Activated CD4-positive, alpha-beta T cell treated with anti-CD3 and anti-CD28 coated beads for 36 hours (primary cell): ENCODE measurements around the gene COG4. TPM values are rescaled to one million over a fixed set of nuclear protein-coding genes. Genes with fewer than 3 reads are reported as not detected.
"Not testable (repeated sequence)": the region's sequence is repeated elsewhere in the genome, so short reads cannot be mapped to it uniquely, and the experiment has no call there.

ENCODE experiments used
- ATAC-seq: fragments of 200-7000 bp; cut with Tn5 transposase; one replicate; pipeline ENCODE4 v1.10.0; 2021; ENCODE audit warnings: mild to moderate bottlenecking, moderate library complexity
- CTCF ChIA-PET: fragments of 350-600 bp; sonication (Branson Sonifier 250); formaldehyde crosslinking; loops from one replicate; lab custom pipeline; 2021; ENCODE audit warnings: antibody characterized with exemption; lab: Charles Lee
- POLR2A ChIA-PET: fragments of 350-600 bp; sonication (Branson Sonifier 250); formaldehyde crosslinking; loops from one replicate; lab custom pipeline; 2021; ENCODE audit warnings: antibody characterized with exemption, inconsistent platforms; lab: Charles Lee
- DNase-seq: peaks from one replicate; pipeline ENCODE4 v3.0.0-alpha.2; 2020
- H3K27ac Mint-ChIP-seq: one replicate; pipeline ENCODE4 v1.8.0; 2021; ENCODE audit warnings: mixed read lengths
- H3K27me3 Mint-ChIP-seq: one replicate; pipeline ENCODE4 v1.8.0; 2021; ENCODE audit warnings: mixed read lengths
- H3K36me3 Mint-ChIP-seq: one replicate; pipeline ENCODE4 v1.8.0; 2021; ENCODE audit warnings: low read depth, mixed read lengths
- H3K4me1 Mint-ChIP-seq: one replicate; pipeline ENCODE4 v1.8.0; 2021; ENCODE audit warnings: mixed read lengths
- H3K4me3 Mint-ChIP-seq: one replicate; pipeline ENCODE4 v1.8.0; 2021; ENCODE audit warnings: mild to moderate bottlenecking, moderate library complexity, mixed read lengths
- H3K9me3 Mint-ChIP-seq: one replicate; pipeline ENCODE4 v1.8.0; 2021; ENCODE audit warnings: low read depth, mixed read lengths
- intact Hi-C, 2 experiments: fragments of 100-400 bp; cut with DNase I in 1 of 2; cut with micrococcal nuclease in 1 of 2; formaldehyde crosslinking; loops; one replicate each; pipeline versions ENCODE4 v1.14.2 to v1.15.1; 2022 to 2024; cut with DNase I, micrococcal nuclease
- total RNA-seq, 2 experiments: library from RNA; stranded (reverse); gene quantifications; one replicate each; pipeline ENCODE4 v1.2.3, GENCODE V29; 2021

The COG4 gene
- total RNA-seq, 2 experiments from 2014 or later = 33.5 to 37.6 TPM

DNA sequence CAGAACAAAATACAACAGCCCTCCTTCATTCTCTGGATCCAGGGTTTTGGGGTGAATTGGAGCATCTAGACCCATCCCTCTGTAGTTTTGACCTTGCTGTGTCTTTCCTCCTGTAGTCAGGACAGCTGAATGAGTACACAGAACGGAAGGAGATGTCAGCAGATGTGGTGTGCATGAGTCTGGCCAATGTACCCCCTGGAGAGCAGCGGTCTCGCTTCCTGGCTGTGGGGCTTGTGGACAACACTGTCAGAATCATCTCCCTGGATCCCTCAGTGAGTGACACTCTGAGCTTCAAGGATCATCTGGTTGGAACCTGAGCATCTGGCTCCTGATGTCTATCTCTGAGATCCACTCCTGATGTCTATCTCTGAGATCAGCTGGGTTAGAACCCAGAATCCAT lies 32.7 kb upstream of the COG4 start:
- H3K36me3 Mint-ChIP-seq = peaks cover 73% of the 10 kb centered on the region
- no peaks in the 10 kb centered on the region for H3K27me3 Mint-ChIP-seq
- H3K27ac Mint-ChIP-seq = no peak overlapping the region
- intact Hi-C loops = loop anchor here in 1 of 2 experiments (5.0 kb wide), 1 partner anchor 289 kb away; no protein-coding TSS in a partner anchor
- peaks cover 4% of the 10 kb centered on the region for H3K4me1 Mint-ChIP-seq
- ATAC-seq = no peak
- ChIA-PET CTCF (interaction anchor here (0.7 to 1.9 kb wide), 2 partner anchors 24 to 289 kb away, joined by 5 to 6 read pairs; no protein-coding TSS in a partner anchor), POLR2A (no interaction called here)
- no peak overlapping the region for H3K4me3 Mint-ChIP-seq
- DNase-seq = no peak
- no peaks in the 10 kb centered on the region for H3K9me3 Mint-ChIP-seq

DNA sequence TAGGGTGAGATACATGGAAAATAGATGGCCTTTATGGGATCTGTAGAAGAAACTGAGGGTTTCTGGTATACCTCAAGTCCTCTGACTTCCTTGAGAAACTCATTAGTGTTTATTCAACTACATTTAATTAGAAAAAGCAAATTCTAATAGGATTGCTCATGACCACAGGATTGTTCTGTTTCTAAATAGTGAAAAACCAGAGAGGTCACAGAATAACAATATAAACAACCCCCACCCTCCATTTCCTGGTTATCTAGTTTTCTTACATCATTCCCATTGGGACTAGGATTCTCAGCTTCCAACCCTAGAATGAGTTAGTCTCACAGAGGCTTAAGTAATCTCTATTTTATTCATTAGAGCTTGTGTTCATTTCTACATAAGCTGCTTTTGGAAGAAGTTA lies 30.3 kb upstream of the COG4 start:
- Mint-ChIP-seq H3K27me3 (no peaks in the 10 kb centered on the region), H3K4me1 (peaks cover 8% of the 10 kb centered on the region), H3K4me3 (no peak overlapping the region), H3K9me3 (no peaks in the 10 kb centered on the region), H3K27ac (no peak overlapping the region), H3K36me3 (peaks cover 76% of the 10 kb centered on the region)
- CTCF ChIA-PET = interaction anchor here (1.2 kb wide), 1 partner anchor 184 kb away, joined by 4 read pairs; no protein-coding TSS in a partner anchor
- POLR2A ChIA-PET = interaction anchor here (1.5 kb wide), 1 partner anchor 13 kb away, joined by 4 read pairs; no protein-coding TSS in a partner anchor
- no peak for ATAC-seq
- no peak for DNase-seq
- intact Hi-C loops = no loop called here

DNA sequence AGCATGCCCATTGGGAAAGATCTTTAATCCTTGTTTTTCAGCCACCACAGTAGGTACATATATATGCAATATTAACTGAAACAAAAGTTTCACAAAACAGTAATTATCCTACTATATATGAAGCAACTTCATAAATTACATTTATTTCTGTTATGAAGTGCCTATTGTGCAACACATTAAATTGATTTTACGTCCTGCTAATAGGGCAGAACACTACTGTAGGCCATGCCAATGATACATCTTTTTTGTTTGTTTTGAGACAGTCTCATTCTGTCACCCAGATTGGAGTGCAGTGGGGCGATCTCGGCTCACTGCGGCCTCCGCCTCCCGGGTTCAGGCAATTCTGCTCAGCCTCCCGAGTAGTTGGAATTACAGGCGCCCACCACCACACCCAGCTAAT lies 29.3 kb upstream of the COG4 start:
- POLR2A ChIA-PET = no interaction called here
- Mint-ChIP-seq H3K4me3 (no peak overlapping the region), H3K36me3 (peaks cover 80% of the 10 kb centered on the region), H3K4me1 (peaks cover 14% of the 10 kb centered on the region), H3K27me3 (no peaks in the 10 kb centered on the region), H3K9me3 (no peaks in the 10 kb centered on the region), H3K27ac (no peak overlapping the region)
- ATAC-seq = no peak
- CTCF ChIA-PET = interaction anchor here (1.0 to 1.9 kb wide), 2 partner anchors 13 to 22 kb away, joined by 4 to 6 read pairs; no protein-coding TSS in a partner anchor
- no peak for DNase-seq
- intact Hi-C loops = no loop called here

DNA sequence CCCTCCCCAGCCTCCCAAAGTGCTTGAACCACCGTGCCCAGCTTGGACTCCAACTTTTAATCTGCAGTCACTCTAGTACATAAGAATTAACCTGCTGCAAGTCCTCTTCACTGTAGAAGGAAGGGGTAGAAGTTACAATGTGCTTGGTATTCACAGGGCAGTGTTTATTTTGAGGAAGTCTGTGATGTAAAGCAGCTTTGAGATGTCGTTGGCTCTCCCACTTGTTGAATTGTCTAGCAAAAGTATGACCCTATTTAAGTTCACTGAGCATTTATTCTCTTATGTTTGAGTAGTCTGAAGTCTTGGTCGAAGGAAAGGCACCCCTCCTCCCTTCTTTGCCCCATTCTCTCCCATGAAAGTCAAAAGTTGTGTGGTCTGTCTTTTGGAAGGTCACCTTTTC lies 28.4 kb upstream of the COG4 start:
- ATAC-seq = no peak
- peaks cover 14% of the 10 kb centered on the region for H3K4me1 Mint-ChIP-seq
- intact Hi-C loops = loop anchor here in 1 of 2 experiments (2.0 kb wide), 1 partner anchor 15 kb away; no protein-coding TSS in a partner anchor
- H3K4me3 Mint-ChIP-seq = no peak overlapping the region
- no peaks in the 10 kb centered on the region for H3K9me3 Mint-ChIP-seq
- CTCF ChIA-PET = interaction anchor here (0.6 to 1.9 kb wide), 5 partner anchors 12 to 400 kb away, joined by 3 to 6 read pairs (median 4); no protein-coding TSS in a partner anchor
- no peak for DNase-seq
- H3K36me3 Mint-ChIP-seq = peaks cover 76% of the 10 kb centered on the region
- POLR2A ChIA-PET = no interaction called here
- no peaks in the 10 kb centered on the region for H3K27me3 Mint-ChIP-seq
- peak overlapping the region; percentile 19 for H3K27ac Mint-ChIP-seq

DNA sequence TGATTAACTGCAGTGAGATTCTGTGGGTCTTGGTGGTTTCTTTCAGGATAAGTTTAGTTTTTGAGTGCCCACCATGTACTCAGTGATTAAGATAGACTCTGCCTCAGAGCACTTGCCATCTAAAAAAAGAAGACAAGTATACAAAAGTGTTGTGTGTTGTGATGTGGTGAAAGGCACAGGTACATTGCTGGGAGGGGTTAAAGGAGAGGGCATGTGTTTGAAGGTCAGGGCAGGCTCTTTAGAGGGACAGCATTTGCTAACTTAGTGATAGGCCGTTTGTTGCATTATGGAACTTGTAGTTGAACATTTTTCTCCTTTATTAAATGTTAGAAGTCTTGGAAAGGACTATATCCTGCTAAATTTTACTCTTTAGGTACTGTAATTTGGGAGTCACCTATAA lies 26.7 kb upstream of the COG4 start:
- ChIA-PET CTCF (no interaction called here), POLR2A (no interaction called here)
- no peak overlapping the region for H3K4me3 Mint-ChIP-seq
- intact Hi-C loops = loop anchor here in 1 of 2 experiments (2.0 kb wide), 1 partner anchor 17 kb away; no protein-coding TSS in a partner anchor
- ATAC-seq (no peak), DNase-seq (no peak)
- peaks cover 74% of the 10 kb centered on the region for H3K36me3 Mint-ChIP-seq
- no peaks in the 10 kb centered on the region for H3K9me3 Mint-ChIP-seq
- H3K4me1 Mint-ChIP-seq = peaks cover 14% of the 10 kb centered on the region
- no peaks in the 10 kb centered on the region for H3K27me3 Mint-ChIP-seq
- H3K27ac Mint-ChIP-seq = peak overlapping the region; percentile 3

DNA sequence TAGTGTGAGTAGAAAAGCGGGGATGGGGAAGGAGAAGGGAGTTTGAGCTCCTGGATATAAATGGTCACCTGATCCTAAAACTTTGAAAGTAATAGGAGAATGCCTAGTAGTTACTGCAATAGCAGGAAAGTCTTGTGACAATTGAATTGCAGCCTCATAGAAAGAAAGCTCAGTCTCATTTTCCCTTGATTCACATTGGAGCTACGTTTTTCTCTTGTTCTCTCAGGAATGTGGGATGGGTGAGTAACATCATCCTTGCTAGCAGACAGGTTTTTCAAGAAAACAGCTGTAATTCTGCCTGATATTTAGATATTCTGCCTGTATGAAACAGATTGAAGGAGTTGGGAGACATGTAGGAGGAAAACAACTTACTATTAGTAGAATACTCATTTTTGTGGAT lies 25.6 kb upstream of the COG4 start:
- ChIA-PET POLR2A (no interaction called here), CTCF (interaction anchor here (1.0 to 1.9 kb wide), 3 partner anchors 9 to 15 kb away, joined by 3 to 7 read pairs (median 3); no protein-coding TSS in a partner anchor)
- ATAC-seq = no peak
- no peak for DNase-seq
- Mint-ChIP-seq H3K9me3 (no peaks in the 10 kb centered on the region), H3K27ac (peak overlapping the region; percentile 62), H3K27me3 (no peaks in the 10 kb centered on the region), H3K36me3 (peaks cover 73% of the 10 kb centered on the region), H3K4me3 (no peak overlapping the region), H3K4me1 (peaks cover 14% of the 10 kb centered on the region)
- intact Hi-C loops = no loop called here

DNA sequence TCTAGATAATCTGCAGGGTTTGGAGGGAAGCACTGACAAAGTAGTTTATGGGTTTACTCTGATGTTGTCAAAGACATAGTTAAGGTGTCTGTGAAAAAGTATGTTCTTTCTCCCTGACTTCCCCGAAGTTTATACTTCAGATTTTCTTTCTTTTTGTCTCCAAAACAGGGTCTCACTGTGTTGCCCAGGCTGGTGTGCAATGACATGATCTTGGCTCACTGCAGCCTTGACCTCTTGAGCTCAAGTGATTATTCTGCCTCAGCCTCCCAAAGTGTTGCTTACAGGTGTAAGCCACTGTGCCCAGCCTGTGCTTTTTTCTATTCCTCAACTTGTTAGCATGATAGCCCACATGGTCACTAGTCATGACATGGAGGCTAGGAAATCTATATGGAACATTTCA lies 21.2 kb upstream of the COG4 start:
- Mint-ChIP-seq H3K4me3 (no peak overlapping the region), H3K36me3 (peaks cover 71% of the 10 kb centered on the region), H3K27me3 (no peaks in the 10 kb centered on the region), H3K27ac (no peak overlapping the region), H3K9me3 (no peaks in the 10 kb centered on the region), H3K4me1 (peaks cover 7% of the 10 kb centered on the region)
- intact Hi-C loops = no loop called here
- ChIA-PET POLR2A (no interaction called here), CTCF (no interaction called here)
- DNase-seq (no peak), ATAC-seq (no peak)

DNA sequence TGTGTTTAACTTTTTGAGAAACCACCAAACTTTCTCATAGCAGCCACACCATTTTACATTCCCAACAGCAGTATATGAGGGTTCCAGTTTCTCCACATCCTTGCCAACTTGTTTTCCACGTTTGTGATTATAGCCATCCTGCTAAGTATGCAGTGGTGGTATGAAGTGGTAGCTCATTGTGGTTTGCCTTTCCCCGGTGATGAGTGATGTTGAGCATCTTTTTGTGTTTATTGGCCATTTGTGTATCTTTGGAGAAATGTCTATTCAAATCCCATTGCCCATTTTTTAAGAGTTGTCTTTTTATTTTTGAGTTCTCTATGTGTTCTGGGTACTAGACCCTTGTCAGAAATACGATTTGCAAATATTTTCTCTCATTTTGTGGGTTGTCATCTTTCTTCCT lies 17.6 kb upstream of the COG4 start:
- ATAC-seq (no peak), DNase-seq (no peak)
- Mint-ChIP-seq H3K4me1 (peaks cover 8% of the 10 kb centered on the region), H3K9me3 (no peaks in the 10 kb centered on the region), H3K4me3 (no peak overlapping the region), H3K27me3 (no peaks in the 10 kb centered on the region), H3K27ac (no peak overlapping the region), H3K36me3 (peaks cover 72% of the 10 kb centered on the region)
- ChIA-PET POLR2A (no interaction called here), CTCF (interaction anchor here (0.9 to 3.0 kb wide), 3 partner anchors 11 to 32 kb away, joined by 3 to 9 read pairs (median 4); no protein-coding TSS in a partner anchor)
- intact Hi-C loops = no loop called here

DNA sequence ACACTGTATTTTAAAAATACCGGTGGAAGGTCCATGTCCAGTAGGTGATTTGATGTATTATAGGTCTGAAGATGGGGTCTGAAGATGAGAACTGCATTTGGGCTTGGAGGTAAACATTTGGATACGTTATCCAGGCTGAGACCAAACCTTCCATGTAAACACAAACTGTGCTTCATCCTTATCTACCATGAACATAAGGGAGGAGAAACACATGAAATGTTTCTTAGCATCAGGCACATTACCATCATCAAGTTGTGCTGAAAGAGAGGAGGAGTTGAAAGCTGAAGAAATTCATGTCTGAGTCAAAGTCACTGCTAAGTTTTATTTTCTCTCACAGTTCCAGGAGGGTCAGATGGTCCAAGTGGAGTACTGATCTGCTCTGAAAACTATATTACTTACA lies 11.6 kb upstream of the COG4 start:
- Mint-ChIP-seq H3K27me3 (no peaks in the 10 kb centered on the region), H3K4me3 (no peak overlapping the region), H3K27ac (no peak overlapping the region), H3K36me3 (peaks cover 71% of the 10 kb centered on the region), H3K9me3 (no peaks in the 10 kb centered on the region), H3K4me1 (peaks cover 33% of the 10 kb centered on the region)
- ChIA-PET CTCF (no interaction called here), POLR2A (no interaction called here)
- DNase-seq = no peak
- intact Hi-C loops = loop anchor here in 1 of 2 experiments (5.0 kb wide), 1 partner anchor 278 kb away; no protein-coding TSS in a partner anchor
- ATAC-seq = no peak

DNA sequence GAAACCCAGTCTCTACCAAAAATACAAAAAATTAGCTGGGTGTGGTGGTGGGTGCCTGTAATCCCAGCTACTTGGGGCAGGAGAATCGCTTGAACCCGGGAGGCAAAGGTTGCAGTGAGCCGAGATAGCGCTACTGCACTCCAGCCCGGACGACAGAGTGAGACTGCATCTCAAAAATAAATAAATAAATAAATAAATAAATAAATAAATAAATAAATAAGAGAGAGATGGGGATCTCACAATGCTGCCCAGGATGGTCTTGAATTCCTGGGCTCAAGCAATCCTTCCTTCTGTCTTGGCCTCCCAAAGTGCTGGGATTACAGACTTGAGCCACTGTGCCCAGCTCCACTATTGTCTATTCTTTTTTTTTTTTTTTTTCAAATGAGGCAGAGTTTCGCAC lies 6.6 kb upstream of the COG4 start:
- ChIA-PET CTCF (interaction anchor here (0.7 to 1.3 kb wide), 4 partner anchors 10 to 241 kb away, joined by 3 to 9 read pairs (median 5); no protein-coding TSS in a partner anchor), POLR2A (interaction anchor here (0.6 to 1.1 kb wide), 3 partner anchors 44 to 1223 kb away, joined by 3 to 5 read pairs (median 3); no protein-coding TSS in a partner anchor)
- not testable (repeated sequence) for DNase-seq, H3K4me3 Mint-ChIP-seq, H3K27me3 Mint-ChIP-seq, ATAC-seq, H3K9me3 Mint-ChIP-seq, H3K27ac Mint-ChIP-seq
- Mint-ChIP-seq H3K36me3 (peaks cover 74% of the 10 kb centered on the region), H3K4me1 (peaks cover 54% of the 10 kb centered on the region)
- intact Hi-C loops = loop anchor here (1.0 to 10.0 kb wide), 5 partner anchors 42 to 1105 kb away; partner anchors contain the start of genes CMTR2 (in 1 of the 2), CYB5B (in 1 of the 2) and EXOSC6 (in 1 of the 2)

DNA sequence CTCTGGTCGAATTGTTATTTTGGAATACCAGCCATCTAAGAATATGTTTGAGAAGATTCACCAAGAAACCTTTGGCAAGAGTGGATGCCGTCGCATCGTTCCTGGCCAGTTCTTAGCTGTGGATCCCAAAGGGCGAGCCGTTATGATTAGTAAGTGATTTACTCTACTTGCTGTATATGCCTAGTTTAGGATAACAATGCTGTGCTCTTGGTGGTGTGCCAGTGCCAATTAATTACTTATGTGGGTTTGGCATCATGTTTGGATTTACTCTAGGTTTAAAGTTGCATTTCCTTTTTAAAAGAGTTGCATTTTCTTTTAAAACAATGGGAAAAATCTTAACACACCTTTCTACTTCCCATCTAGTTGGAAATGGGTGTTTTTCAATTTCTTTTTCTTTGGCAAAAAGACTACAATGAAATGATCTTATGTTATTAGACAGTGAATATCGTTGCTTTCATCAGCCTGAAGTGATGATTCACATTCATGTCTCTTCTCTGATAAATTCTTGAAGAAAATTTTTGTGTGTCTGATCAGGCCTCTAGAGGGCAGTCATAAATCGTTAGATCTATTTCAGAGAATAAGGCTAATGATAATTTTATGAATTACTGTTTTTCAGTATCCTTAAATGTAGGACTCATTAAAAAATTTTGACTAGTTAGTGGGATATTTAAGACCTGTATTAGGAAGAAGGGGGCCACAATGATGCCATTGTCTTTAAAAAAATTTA lies 5.9 kb upstream of the COG4 start:
- H3K27me3 Mint-ChIP-seq = no peaks in the 10 kb centered on the region
- H3K4me1 Mint-ChIP-seq = peaks cover 51% of the 10 kb centered on the region
- ChIA-PET POLR2A (interaction anchor here (0.7 kb wide), 1 partner anchor 178 kb away, joined by 3 read pairs; no protein-coding TSS in a partner anchor), CTCF (interaction anchor here (0.9 kb wide), 2 partner anchors 126 to 241 kb away, joined by 3 read pairs; no protein-coding TSS in a partner anchor)
- intact Hi-C loops = loop anchor here (1.0 to 10.0 kb wide), 5 partner anchors 43 to 1104 kb away; partner anchors contain the start of genes CMTR2 (in 1 of the 2), CYB5B (in 1 of the 2) and EXOSC6 (in 1 of the 2)
- H3K9me3 Mint-ChIP-seq = no peaks in the 10 kb centered on the region
- peak overlapping the region; percentile 74 for H3K27ac Mint-ChIP-seq
- DNase-seq (no peak), ATAC-seq (peak; percentile 42)
- peak overlapping the region; percentile 41 for H3K4me3 Mint-ChIP-seq
- H3K36me3 Mint-ChIP-seq = peaks cover 77% of the 10 kb centered on the region
